Stimulated activated naive CD4-positive, alpha-beta T cell treated with Interleukin-2 at 50 U/mL for 16 hours (primary cell): ENCODE data around the gene SENP6.
"Not testable (repeated sequence)": the region's sequence is repeated elsewhere in the genome, so short reads cannot be mapped to it uniquely, and the experiment has no call there.

Experiments used
- DNase-seq: peaks from one replicate; lab custom pipeline; 2025; lab: John Stamatoyannopoulos, UW

SENP6 gene

GRCh38 chr6:75656479-75656878, 54.8 kb downstream of the SENP6 start:
- no peak for DNase-seq

DNA sequence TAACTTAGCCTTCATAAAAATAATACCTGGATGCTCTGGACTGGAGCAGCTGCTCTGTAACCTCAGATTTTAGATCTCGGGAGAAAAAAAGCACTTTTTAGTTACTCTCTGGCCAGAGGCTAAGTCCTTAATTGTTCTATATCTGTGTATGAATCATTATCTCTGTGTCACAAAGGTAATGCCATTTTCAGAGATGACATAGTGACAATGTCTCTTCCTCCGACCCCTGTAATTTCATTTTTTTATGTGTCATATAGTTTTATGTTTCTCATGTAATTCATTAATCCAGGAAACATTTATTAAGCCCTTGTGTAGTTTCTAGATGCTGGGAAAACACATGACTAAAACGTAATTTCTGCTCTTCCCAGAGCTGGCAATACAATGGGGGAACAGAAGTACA, 55.6 kb downstream of the SENP6 start:
- no peak for DNase-seq

- DNase-seq: no peak
These were observed 64.9 kb downstream of the SENP6 start for GRCh38 chr6:75666592-75666991.

DNA sequence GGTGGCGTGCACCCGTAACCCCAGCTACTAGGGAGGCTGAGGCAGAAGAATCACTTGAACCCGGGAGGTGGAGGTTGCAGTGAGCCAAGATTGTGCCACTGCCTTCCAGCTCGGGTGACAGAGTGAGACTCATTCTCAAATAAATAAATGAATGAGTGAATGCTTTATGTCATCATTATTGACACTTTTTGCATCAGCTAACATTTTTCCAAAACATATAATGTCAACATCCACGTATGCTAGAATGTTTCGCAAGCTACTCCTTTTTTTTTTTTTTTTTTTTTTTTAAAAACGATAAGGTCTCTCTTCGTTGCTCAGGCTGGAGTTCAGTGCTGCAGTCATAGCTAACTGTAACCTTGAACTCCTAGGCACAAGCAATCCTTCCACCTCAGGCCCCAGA, 72.2 kb downstream of the SENP6 start:
- DNase-seq: no peak

DNA sequence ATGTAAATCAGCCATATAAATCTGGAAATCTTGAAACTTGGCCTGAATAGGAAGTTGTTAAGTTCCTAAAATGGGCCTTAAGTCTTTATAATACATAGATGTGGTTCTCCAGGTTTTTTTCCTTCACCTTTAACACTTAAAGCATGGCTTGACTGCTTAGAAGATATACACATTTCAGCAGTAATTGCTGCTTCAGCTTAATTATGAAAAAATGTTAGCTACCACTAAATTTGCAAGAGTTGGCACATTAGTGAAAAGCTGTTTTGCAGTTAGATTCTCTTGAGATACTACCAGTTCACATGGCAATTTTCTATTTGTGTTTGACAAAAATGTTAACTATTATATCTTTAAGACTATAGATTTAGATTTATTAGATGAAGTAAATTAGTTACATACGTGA, 74.7 kb downstream of the SENP6 start:
- no peak for DNase-seq

GRCh38 chr6:75682548-75682947, 80.9 kb downstream of the SENP6 start:
- DNase-seq: not testable (repeated sequence)

GRCh38 chr6:75683005-75683404, 81.3 kb downstream of the SENP6 start:
- not testable (repeated sequence) for DNase-seq

- DNase-seq: not testable (repeated sequence)
These were observed 85.9 kb downstream of the SENP6 start for GRCh38 chr6:75687535-75687934.

- not testable (repeated sequence) for DNase-seq
These were observed 86.3 kb downstream of the SENP6 start for GRCh38 chr6:75687937-75688336.

- no peak for DNase-seq
These were observed 87.9 kb downstream of the SENP6 start for GRCh38 chr6:75689576-75689975.

GRCh38 chr6:75691012-75691411, 89.3 kb downstream of the SENP6 start:
- DNase-seq: no peak

GRCh38 chr6:75693534-75693933, 91.9 kb downstream of the SENP6 start:
- no peak for DNase-seq

DNA sequence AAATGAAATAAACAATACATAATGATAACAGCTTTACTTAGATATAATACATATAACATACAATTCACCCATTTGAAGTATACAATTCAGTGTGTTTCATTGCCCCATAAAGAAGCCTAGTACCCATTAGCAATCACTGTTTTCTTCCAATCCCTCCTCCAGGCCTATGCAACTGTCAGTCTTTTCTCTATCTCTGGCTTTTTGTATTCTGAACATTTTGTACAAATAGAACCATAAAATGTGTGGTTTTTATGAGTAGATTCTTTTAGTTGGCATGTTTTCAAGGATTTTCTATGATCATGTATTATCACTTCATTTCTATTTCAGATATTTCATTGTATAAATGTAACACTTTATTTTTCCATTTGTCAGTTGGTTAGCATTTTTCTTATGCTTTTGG, 92.7 kb downstream of the SENP6 start:
- DNase-seq: no peak

GRCh38 chr6:75708334-75708733, 106.7 kb downstream of the SENP6 start:
- not testable (repeated sequence) for DNase-seq

GRCh38 chr6:75711173-75711572, 109.5 kb downstream of the SENP6 start:
- no peak for DNase-seq

- no peak for DNase-seq
These were observed 117.5 kb downstream of the SENP6 start for GRCh38 chr6:75719133-75719532.

DNA sequence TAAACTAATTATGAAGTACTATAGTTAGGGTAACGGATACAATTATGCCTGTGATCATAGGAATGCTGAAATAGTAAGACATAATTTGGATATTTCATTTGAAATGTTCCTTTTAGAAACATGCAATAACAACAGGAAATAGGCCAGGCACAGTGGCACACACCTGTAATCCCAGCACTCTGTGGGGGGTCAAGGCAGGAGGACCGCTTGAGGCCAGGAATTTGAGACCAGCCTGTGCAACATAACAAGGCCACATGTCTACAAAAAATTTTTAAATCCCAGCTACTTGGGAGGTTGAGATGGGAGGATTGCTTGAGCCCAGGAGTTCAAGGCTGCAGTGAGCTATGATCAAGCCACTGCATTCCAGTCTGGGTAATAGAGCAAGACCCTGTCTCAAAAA, 121.7 kb downstream of the SENP6 start:
- no peak for DNase-seq

GRCh38 chr6:75727206-75727605, 125.5 kb downstream of the SENP6 start:
- DNase-seq: no peak

GRCh38 chr6:75731029-75731428, 129.3 kb downstream of the SENP6 start:
- not testable (repeated sequence) for DNase-seq

DNA sequence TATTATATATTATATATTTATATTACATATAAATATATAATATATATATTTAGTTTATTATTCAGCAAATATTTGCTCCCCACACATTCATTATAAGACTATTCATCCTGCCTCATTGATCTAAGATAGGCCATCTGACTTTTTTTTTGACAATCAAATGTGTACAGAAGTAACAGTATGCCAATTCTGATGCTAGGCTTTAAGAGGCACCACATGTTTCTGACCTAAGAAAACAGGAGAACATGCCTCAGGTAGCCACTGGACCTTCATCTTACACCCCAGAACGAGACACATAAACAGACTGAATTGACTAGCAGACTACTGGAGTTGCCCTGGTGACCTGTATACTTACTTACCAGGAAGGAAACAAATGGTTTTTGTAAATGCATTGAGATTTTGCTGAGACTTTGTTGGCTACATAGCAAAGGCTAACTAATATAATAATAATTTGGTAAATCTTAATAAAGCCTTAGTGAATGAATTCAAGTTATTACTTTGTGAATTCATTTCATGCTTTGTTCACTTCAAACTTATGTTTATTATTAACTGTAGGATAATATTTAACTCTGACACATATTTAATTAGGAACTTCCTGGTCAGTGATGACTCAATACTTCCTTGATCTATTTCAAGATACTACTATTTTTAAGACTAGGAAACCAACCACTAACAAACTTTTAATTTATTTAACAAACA, 134.0 kb downstream of the SENP6 start:
- no peak for DNase-seq

DNA sequence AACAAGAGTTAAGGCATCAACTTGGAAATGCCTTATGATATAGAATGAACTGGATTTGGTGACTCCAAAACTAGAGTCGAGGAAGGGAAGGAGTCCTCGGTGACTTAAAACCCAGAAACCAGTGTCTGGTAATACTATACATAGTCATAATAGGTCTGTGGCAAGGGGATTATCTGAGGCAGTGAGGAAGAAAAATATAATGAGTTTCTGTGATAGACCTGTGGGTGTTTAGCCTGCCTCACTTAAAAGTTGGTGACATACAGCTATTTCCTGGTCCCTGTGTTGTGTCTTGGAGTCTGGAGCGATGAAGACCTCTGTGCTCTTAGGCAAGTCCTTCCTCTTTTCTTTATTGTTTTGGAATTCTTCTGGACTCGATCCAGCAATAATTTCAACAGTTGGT, 142.3 kb downstream of the SENP6 start:
- no peak for DNase-seq

GRCh38 chr6:75745404-75745803, 143.7 kb downstream of the SENP6 start:
- no peak for DNase-seq

DNA sequence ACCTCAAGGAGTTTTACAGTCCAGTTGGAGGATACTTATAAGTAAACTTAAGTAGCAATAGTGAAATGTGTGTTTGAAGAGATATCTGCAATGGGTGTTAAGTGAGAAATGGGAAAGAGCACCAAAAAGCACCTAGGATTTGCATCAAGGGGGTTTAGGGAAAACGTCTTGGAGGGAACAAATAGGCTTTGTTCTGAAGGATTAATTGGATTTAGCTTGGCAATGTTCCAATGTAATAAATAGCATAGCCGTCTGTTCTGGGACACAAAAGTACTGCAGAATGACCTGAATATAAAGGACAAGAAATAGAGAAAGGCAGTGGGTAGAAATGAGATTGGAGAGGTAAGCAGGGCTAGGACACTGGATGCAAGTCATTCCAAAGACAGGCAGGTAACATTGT, 144.5 kb downstream of the SENP6 start:
- DNase-seq: no peak
